ENCODE results near the gene GLUL.

Gene GLUL

GRCh38 chr1:182366596-182366995 lies 25.0 kb downstream of the GLUL start:
- Histone ChIP-seq H3K4me2 (ENCODE audit: low read depth, low read length, poor library complexity, severe bottlenecking) (no peak overlapping the region), H3K4me3 (ENCODE audit: insufficient read depth, low read length, poor library complexity, severe bottlenecking) (no peak overlapping the region), H4K20me1 (ENCODE audit: low read depth, low read length) (no peaks in the 10 kb centered on the region), H3K79me2 (ENCODE audit: insufficient read depth, low read length) (no peaks in the 10 kb centered on the region), H3K27me3 (ENCODE audit: low read length) (no peaks in the 10 kb centered on the region), H3K9me2 (replicated peaks; ENCODE audit: insufficient read depth, low read length) (no peaks in the 10 kb centered on the region), H3K27ac (ENCODE audit: low read depth, low read length) (no peak overlapping the region), H3K9ac (ENCODE audit: low read length) (no peak overlapping the region), H3K9me3 (ENCODE audit: insufficient read depth, low read length) (no peaks in the 10 kb centered on the region), H2AFZ (ENCODE audit: low read depth, low read length, severe bottlenecking) (no peak overlapping the region), H3K36me3 (ENCODE audit: low read length) (no peaks in the 10 kb centered on the region), H3F3A (ENCODE audit: insufficient read depth) (no peaks in the 10 kb centered on the region)
- TF ChIP-seq CTCF (IDR thresholded peaks at IDR 0.05; ENCODE audit: insufficient read depth, low read length, poor library complexity, severe bottlenecking) (no peak), EZH2phosphoT487 (conservative IDR thresholded peaks at IDR 0.05; ENCODE audit: low read length) (no peak)

GRCh38 chr1:182359645-182360044 lies 31.9 kb downstream of the GLUL start:
- H3K27ac ChIP-seq (ENCODE audit: low read depth, low read length), result no peak overlapping the region
- no peak overlapping the region for H3K4me3 ChIP-seq (ENCODE audit: insufficient read depth, low read length, poor library complexity, severe bottlenecking)
- no peak overlapping the region for H3K4me2 ChIP-seq (ENCODE audit: low read depth, low read length, poor library complexity, severe bottlenecking)
- H3K9me3 ChIP-seq (ENCODE audit: insufficient read depth, low read length), result no peaks in the 10 kb centered on the region
- TF ChIP-seq CTCF (IDR thresholded peaks at IDR 0.05; ENCODE audit: insufficient read depth, low read length, poor library complexity, severe bottlenecking), result no peak
- TF ChIP-seq EZH2phosphoT487 (conservative IDR thresholded peaks at IDR 0.05; ENCODE audit: low read length), result no peak
- H3K36me3 ChIP-seq (ENCODE audit: low read length), result no peaks in the 10 kb centered on the region
- no peaks in the 10 kb centered on the region for H3K9me2 ChIP-seq (replicated peaks; ENCODE audit: insufficient read depth, low read length)
- H3K79me2 ChIP-seq (ENCODE audit: insufficient read depth, low read length), result no peaks in the 10 kb centered on the region
- no peaks in the 10 kb centered on the region for H4K20me1 ChIP-seq (ENCODE audit: low read depth, low read length)
- H2AFZ ChIP-seq (ENCODE audit: low read depth, low read length, severe bottlenecking), result no peak overlapping the region
- H3K9ac ChIP-seq (ENCODE audit: low read length), result no peak overlapping the region
- no peaks in the 10 kb centered on the region for H3F3A ChIP-seq (ENCODE audit: insufficient read depth)
- no peaks in the 10 kb centered on the region for H3K27me3 ChIP-seq (ENCODE audit: low read length)

- Histone ChIP-seq H3K4me2 (ENCODE audit: low read depth, low read length, poor library complexity, severe bottlenecking) (no peak overlapping the region), H3K36me3 (ENCODE audit: low read length) (no peaks in the 10 kb centered on the region), H4K20me1 (ENCODE audit: low read depth, low read length) (no peaks in the 10 kb centered on the region), H2AFZ (ENCODE audit: low read depth, low read length, severe bottlenecking) (no peak overlapping the region), H3K9ac (ENCODE audit: low read length) (no peak overlapping the region), H3K27ac (ENCODE audit: low read depth, low read length) (no peak overlapping the region), H3K9me3 (ENCODE audit: insufficient read depth, low read length) (no peaks in the 10 kb centered on the region), H3F3A (ENCODE audit: insufficient read depth) (no peaks in the 10 kb centered on the region), H3K4me3 (ENCODE audit: insufficient read depth, low read length, poor library complexity, severe bottlenecking) (no peak overlapping the region), H3K79me2 (ENCODE audit: insufficient read depth, low read length) (no peaks in the 10 kb centered on the region), H3K27me3 (ENCODE audit: low read length) (no peaks in the 10 kb centered on the region), H3K9me2 (replicated peaks; ENCODE audit: insufficient read depth, low read length) (no peaks in the 10 kb centered on the region)
- no peak for TF ChIP-seq EZH2phosphoT487 (conservative IDR thresholded peaks at IDR 0.05; ENCODE audit: low read length)
- TF ChIP-seq CTCF (IDR thresholded peaks at IDR 0.05; ENCODE audit: insufficient read depth, low read length, poor library complexity, severe bottlenecking), result no peak
Measured at GRCh38 chr1:182357913-182358312, 33.7 kb downstream of the GLUL start.
